HepG2 (cell line): Measurements from ENCODE around the gene RPA1. TPM values are rescaled to one million over a fixed set of nuclear protein-coding genes. Genes with fewer than 3 reads are reported as not detected.

Experiments
- ATAC-seq: fragments of 200-7000 bp; cut with Tn5 transposase; 3 replicates; pipeline ENCODE4 v1.9.1; 2020; ENCODE audit warnings: mild to moderate bottlenecking, moderate library complexity
- BruUV-seq: library from RNA; stranded (reverse); fragments of 400-500 nt; replicated peaks from 2 replicates; lab custom pipeline; 2021; lab: Mats Ljungman, UMichigan
- CTCF ChIA-PET: fragments of 300-600 bp; formaldehyde crosslinking; extraction: SDS; loops from one replicate; lab custom pipeline; 2021; ENCODE audit warnings: low total read pairs, inconsistent platforms, low intra/inter-chr PET ratio; lab: Yijun Ruan, JAX
- POLR2A ChIA-PET: fragments of 350-600 bp; sonication (Branson Sonifier 250); formaldehyde crosslinking; loops from one replicate; lab custom pipeline; 2020; ENCODE audit warnings: antibody characterized with exemption, inconsistent platforms; lab: Yijun Ruan, JAX
- DNase-seq: peaks from one replicate; pipeline ENCODE4 v3.0.0-alpha.2; 2015; ENCODE audit warnings: low spot score
- FAIRE-seq: peaks from 3 replicates; lab custom pipeline; 2011; peaks lifted over from hg19 to GRCh38; lab: Jason Lieb, UNC
- H2AFZ ChIP-seq: one replicate; pipeline ENCODE4 v1.6.1; 2011; ENCODE audit warnings: low read length, inconsistent platforms
- H3K27ac ChIP-seq: fragments of 300-600 bp; 3 replicates; pipeline ENCODE4 v1.8.0; 2011; ENCODE audit warnings: mixed run types, mild to moderate bottlenecking, mixed read lengths, low read length, inconsistent platforms; ENCODE audit not compliant: insufficient read depth; ENCODE audit errors: extremely low read length
- H3K27me3 ChIP-seq, 2 experiments: fragments of 200-600 bp in 1 of 2; 2 replicates in 1 of 2; 3 replicates in 1 of 2; pipeline versions ENCODE4 v1.6.0 to v1.8.0; 2011; ENCODE audit warnings: low read length in 2 of 2, mild to moderate bottlenecking in 2 of 2, moderate library complexity in 2 of 2, inconsistent platforms in 1 of 2; ENCODE audit not compliant: insufficient read depth in 2 of 2, control insufficient read depth in 1 of 2
- H3K36me3 ChIP-seq, 2 experiments: fragments of 200-600 bp in 1 of 2; replicated peaks in 1 of 2; 2 replicates in 1 of 2; 3 replicates in 1 of 2; pipeline versions ENCODE4 v1.5.1 to v1.8.0; 2011; ENCODE audit warnings: low read length in 2 of 2, inconsistent platforms in 1 of 2; ENCODE audit not compliant: insufficient read depth in 2 of 2, control insufficient read depth in 1 of 2
- H3K4me1 ChIP-seq: 2 replicates; pipeline ENCODE4 v1.5.1; 2012; ENCODE audit warnings: low read length, inconsistent platforms; ENCODE audit not compliant: insufficient read depth
- H3K4me2 ChIP-seq: 2 replicates; pipeline ENCODE4 v1.6.0; 2011; ENCODE audit warnings: low read depth, low read length, inconsistent platforms
- H3K4me3 ChIP-seq, 3 experiments: fragments of 200-600 bp in 1 of 3; sonication (generic), shearing (Covaris generic) in 1 of 3; replicated peaks in 1 of 3; 2 replicates each; pipeline ENCODE4 v1.5.1; 2011 to 2016; ENCODE audit warnings: low read length in 3 of 3, inconsistent platforms in 2 of 3, low read depth in 2 of 3, mild to moderate bottlenecking in 2 of 3, control low read depth in 1 of 3, mixed read lengths in 1 of 3; ENCODE audit not compliant: insufficient read depth in 1 of 3
- H3K79me2 ChIP-seq: one replicate; pipeline ENCODE4 v1.6.1; 2011; ENCODE audit warnings: low read length, inconsistent platforms; ENCODE audit not compliant: insufficient read depth
- H3K9ac ChIP-seq: 2 replicates; pipeline ENCODE4 v1.6.0; 2011; ENCODE audit warnings: mild to moderate bottlenecking, low read depth, low read length, inconsistent platforms; ENCODE audit not compliant: insufficient read depth
- H3K9me3 ChIP-seq: 2 replicates; pipeline ENCODE4 v1.5.1; 2012; ENCODE audit warnings: mild to moderate bottlenecking, low read length
- H4K20me1 ChIP-seq: 2 replicates; pipeline ENCODE4 v1.6.0; 2011; ENCODE audit warnings: inconsistent platforms, mild to moderate bottlenecking, low read length, moderate library complexity; ENCODE audit not compliant: insufficient read depth
- ASH2L ChIP-seq: fragments of 300-600, 200-600 bp; sonication (generic); IDR thresholded peaks from 2 replicates; pipeline ENCODE4 v1.7.0; 2017; ENCODE audit warnings: low read depth, mild to moderate bottlenecking, moderate library complexity, mixed read lengths, low read length; ENCODE audit not compliant: insufficient read length
- HNF4G ChIP-seq, 2 experiments: sonication (generic) in 1 of 2; formaldehyde crosslinking in 1 of 2; IDR thresholded peaks; 2 replicates each; pipeline versions ENCODE4 v1.4.0 to v1.6.1; 2011 to 2020; ENCODE audit warnings: borderline replicate concordance in 2 of 2, low read depth in 2 of 2, mild to moderate bottlenecking in 2 of 2, low read length in 1 of 2, missing genetic modification reagents in 1 of 2, moderate library complexity in 1 of 2
- LCORL ChIP-seq, 2 experiments: fragments of 450-650 bp in 1 of 2; sonication (generic) in 1 of 2; formaldehyde crosslinking in 1 of 2; IDR thresholded peaks; 2 replicates each; pipeline versions ENCODE4 v1.5.0 to v1.6.1; 2017 to 2020; ENCODE audit warnings: antibody characterized with exemption in 1 of 2, missing genetic modification reagents in 1 of 2
- NCOA1 ChIP-seq: sonication (generic); formaldehyde crosslinking; IDR thresholded peaks from 2 replicates; pipeline ENCODE4 v1.9.0; 2021; ENCODE audit warnings: missing genetic modification reagents
- NFIB ChIP-seq: sonication (generic); formaldehyde crosslinking; IDR thresholded peaks from 2 replicates; pipeline ENCODE4 v1.9.0; 2021; ENCODE audit warnings: missing genetic modification reagents, mild to moderate bottlenecking, borderline replicate concordance
- POLR2AphosphoS2 ChIP-seq: IDR thresholded peaks from 2 replicates; pipeline ENCODE4 v1.6.1; 2011; ENCODE audit warnings: low read depth, low read length, improper control_type of control experiment
- RAD51 ChIP-seq: fragments of 450-650 bp; IDR thresholded peaks from 2 replicates; pipeline ENCODE4 v1.6.1; 2016; ENCODE audit warnings: borderline replicate concordance
- SMARCE1 ChIP-seq: fragments of 450-650 bp; IDR thresholded peaks from 2 replicates; pipeline ENCODE4 v1.6.1; 2017; ENCODE audit warnings: borderline replicate concordance
- ZNF354B ChIP-seq: sonication (generic); formaldehyde crosslinking; IDR thresholded peaks from 2 replicates; pipeline ENCODE4 v1.8.0; 2022; ENCODE audit warnings: mild to moderate bottlenecking, missing genetic modification reagents
- ZNF720 ChIP-seq: sonication (generic); formaldehyde crosslinking; IDR thresholded peaks from 2 replicates; pipeline ENCODE4 v1.4.0; 2020; ENCODE audit warnings: missing genetic modification reagents
- WGBS: methylation state at CpG from one replicate; pipeline ENCODE4 v1.1.6; 2017; ENCODE audit warnings: low lambda C conversion rate; 5-methylcytosine and 5-hydroxymethylcytosine counted together
- in situ Hi-C: cut with HindIII; loops from 2 replicates; pipeline ENCODE4 v1.10.0; 2017; ENCODE audit warnings: low pct_unique_long_range_greater_than_20kb; ENCODE audit not compliant: extremely low pct_ligation_motif_present
- intact Hi-C: fragments of 100-400 bp; cut with micrococcal nuclease; formaldehyde crosslinking; loops from one replicate; pipeline ENCODE4 v1.10.0; 2022; ENCODE audit not compliant: unreplicated experiment
- polyA plus RNA-seq, 8 experiments: library from polyadenylated mRNA; depleted of rRNA in 3 of 8; stranded (reverse) in 7 of 8; unstranded in 1 of 8; fragments of >200 nt; fragmentation: Illumina TruSeq in 4 of 8; extraction: Trizol in 4 of 8; gene quantifications; 2 replicates each; pipeline versions ENCODE4 v1.2.1 to v1.2.3, GENCODE V29; 2011 to 2016; ENCODE audit warnings: low read depth in 4 of 8, missing spikeins in 1 of 8, mixed read lengths in 1 of 8; ENCODE audit not compliant: insufficient read depth in 1 of 8
- total RNA-seq, 5 experiments: library from RNA; depleted of rRNA; stranded (reverse); fragments of >200 nt; fragmentation: Illumina TruSeq; extraction: Trizol; gene quantifications; 2 replicates each; pipeline ENCODE4 v1.2.3, GENCODE V29; 2016; ENCODE audit warnings: low read depth in 1 of 5
- TF ChIP-seq, protein P1 (sequence below), 2 experiments: fragments of 450-650 bp in 1 of 2; sonication (generic) in 1 of 2; formaldehyde crosslinking; IDR thresholded peaks; 2 replicates each; pipeline versions ENCODE4 v1.5.0 to v1.8.0; 2020 to 2022; ENCODE audit warnings: mild to moderate bottlenecking in 1 of 2, missing genetic modification reagents in 1 of 2
- TF ChIP-seq, protein P2 (sequence below): sonication (generic); formaldehyde crosslinking; IDR thresholded peaks from 2 replicates; pipeline ENCODE4 v1.5.0; 2020; ENCODE audit warnings: mild to moderate bottlenecking, missing genetic modification reagents, borderline replicate concordance
- TF ChIP-seq, protein P3 (sequence below): sonication (generic); formaldehyde crosslinking; conservative IDR thresholded peaks from 2 replicates; pipeline ENCODE4 v1.8.1; 2023; ENCODE audit warnings: missing genetic modification reagents
- TF ChIP-seq, protein P4 (sequence below): sonication (generic); formaldehyde crosslinking; IDR thresholded peaks from 2 replicates; pipeline ENCODE4 v1.5.0; 2020; ENCODE audit warnings: missing genetic modification reagents

Gene RPA1
- total and polyA plus RNA-seq, 2 of the 13 experiments (the other 11 are each of a cell fraction or from before 2014, with no cell fraction given), result 13.9 to 37.6 TPM

DNA sequence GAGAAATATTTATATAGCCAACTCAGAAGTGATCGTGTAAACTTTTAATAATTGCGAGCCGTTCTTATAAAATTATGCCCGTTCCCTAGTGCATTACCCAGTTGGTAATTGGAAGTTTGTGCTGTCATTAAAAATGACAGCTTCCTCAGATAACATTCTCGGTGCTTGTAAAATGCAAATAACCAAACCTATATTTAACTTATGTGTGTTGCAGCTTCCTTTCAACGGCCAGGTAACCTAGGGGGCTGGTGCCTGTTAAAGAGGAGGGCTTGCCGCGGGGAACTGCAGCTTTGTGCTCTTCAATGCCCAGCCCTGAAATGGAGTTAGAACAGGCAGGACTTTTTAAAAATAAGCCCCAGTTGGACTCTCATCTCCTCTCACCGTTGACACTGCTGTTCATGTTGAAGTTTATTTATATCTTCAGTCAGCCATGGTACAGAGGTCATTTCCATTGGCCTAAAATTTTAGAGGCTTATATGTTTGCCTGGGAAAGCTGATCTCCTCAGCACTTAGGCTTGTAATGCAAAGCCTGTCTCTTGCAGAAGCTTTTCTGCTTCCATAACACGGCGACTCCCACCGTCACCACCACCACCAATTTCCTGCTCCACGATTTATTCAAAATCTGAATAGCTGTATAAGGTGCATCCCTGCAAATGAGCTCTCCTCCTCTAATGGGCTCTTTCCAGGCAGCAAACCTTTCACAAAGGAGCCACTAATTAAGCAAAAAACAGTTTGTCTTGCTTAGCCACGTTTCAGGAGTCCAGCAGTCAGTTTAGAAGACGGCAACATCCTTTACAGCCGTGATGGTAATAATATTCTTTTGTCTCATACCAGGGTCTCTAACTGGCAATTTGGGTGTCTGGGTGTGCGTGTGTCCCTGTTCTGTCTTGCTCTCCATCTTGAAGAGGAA lies 74.7 kb downstream of the RPA1 start:
- Histone ChIP-seq H2AFZ (peak overlapping the region; percentile 1), H3K4me1 (peaks cover 31% of the 10 kb centered on the region), H3K4me3 (peak overlapping the region in 2 of 3 experiments; percentile 36 to 60; a peak in 4 of 6 replicates), H3K4me2 (peak overlapping the region; percentile 84), H4K20me1 (no peaks in the 10 kb centered on the region), H3K9me3 (no peaks in the 10 kb centered on the region), H3K27me3 (peaks cover 0 to 27% of the 10 kb centered on the region in 2 experiments; a peak in 3 of 5 replicates), H3K36me3 (no peaks in the 10 kb centered on the region), H3K9ac (no peak overlapping the region), H3K27ac (peak overlapping the region; percentile 31), H3K79me2 (no peaks in the 10 kb centered on the region)
- ChIA-PET POLR2A (interaction anchor here (1.3 kb wide), 1 partner anchor 120 kb away, joined by 3 read pairs; no protein-coding TSS in a partner anchor), CTCF (no interaction called here)
- in situ Hi-C loops, result loop anchor here (5.0 to 25.0 kb wide), 2 partner anchors 123 to 333 kb away; partner anchors contain the start of gene RTN4RL1
- peak; percentile 60 for ATAC-seq
- DNase-seq, result peak; percentile 32
- BruUV-seq, result no TSS peak
- no peak for FAIRE-seq
- WGBS, result 23% methylated on average over 17 of the region's 17 CpGs
- intact Hi-C loops, result loop anchor here (5.0 kb wide), 1 partner anchor 53 kb away; no protein-coding TSS in a partner anchor
- TF ChIP-seq, protein P1, sequence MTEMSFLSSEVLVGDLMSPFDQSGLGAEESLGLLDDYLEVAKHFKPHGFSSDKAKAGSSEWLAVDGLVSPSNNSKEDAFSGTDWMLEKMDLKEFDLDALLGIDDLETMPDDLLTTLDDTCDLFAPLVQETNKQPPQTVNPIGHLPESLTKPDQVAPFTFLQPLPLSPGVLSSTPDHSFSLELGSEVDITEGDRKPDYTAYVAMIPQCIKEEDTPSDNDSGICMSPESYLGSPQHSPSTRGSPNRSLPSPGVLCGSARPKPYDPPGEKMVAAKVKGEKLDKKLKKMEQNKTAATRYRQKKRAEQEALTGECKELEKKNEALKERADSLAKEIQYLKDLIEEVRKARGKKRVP (CRISPR knock-in tag; IDR thresholded peaks at IDR 0.05), result no peak
- TF ChIP-seq HNF4G (IDR thresholded peaks at IDR 0.05; ENCODE audit: borderline replicate concordance, low read depth, low read length) (0 out of 2 replicates have a peak, but pooled peaks have one; percentile 22), HNF4G (CRISPR knock-in tag; IDR thresholded peaks at IDR 0.05; ENCODE audit: borderline replicate concordance, low read depth) (no peak), ZNF354B (CRISPR knock-in tag) (no peak), POLR2AphosphoS2 (no peak), RAD51 (no peak), NFIB (no peak), LCORL (IDR thresholded peaks at IDR 0.05) (no peak), LCORL (CRISPR knock-in tag; IDR thresholded peaks at IDR 0.05) (peak; percentile 43; the same call in 1 of the 2 replicates), NCOA1 (no peak), ZNF720 (CRISPR knock-in tag) (no peak), ASH2L (peak; percentile 25), SMARCE1 (no peak)
- TF ChIP-seq, protein P2, sequence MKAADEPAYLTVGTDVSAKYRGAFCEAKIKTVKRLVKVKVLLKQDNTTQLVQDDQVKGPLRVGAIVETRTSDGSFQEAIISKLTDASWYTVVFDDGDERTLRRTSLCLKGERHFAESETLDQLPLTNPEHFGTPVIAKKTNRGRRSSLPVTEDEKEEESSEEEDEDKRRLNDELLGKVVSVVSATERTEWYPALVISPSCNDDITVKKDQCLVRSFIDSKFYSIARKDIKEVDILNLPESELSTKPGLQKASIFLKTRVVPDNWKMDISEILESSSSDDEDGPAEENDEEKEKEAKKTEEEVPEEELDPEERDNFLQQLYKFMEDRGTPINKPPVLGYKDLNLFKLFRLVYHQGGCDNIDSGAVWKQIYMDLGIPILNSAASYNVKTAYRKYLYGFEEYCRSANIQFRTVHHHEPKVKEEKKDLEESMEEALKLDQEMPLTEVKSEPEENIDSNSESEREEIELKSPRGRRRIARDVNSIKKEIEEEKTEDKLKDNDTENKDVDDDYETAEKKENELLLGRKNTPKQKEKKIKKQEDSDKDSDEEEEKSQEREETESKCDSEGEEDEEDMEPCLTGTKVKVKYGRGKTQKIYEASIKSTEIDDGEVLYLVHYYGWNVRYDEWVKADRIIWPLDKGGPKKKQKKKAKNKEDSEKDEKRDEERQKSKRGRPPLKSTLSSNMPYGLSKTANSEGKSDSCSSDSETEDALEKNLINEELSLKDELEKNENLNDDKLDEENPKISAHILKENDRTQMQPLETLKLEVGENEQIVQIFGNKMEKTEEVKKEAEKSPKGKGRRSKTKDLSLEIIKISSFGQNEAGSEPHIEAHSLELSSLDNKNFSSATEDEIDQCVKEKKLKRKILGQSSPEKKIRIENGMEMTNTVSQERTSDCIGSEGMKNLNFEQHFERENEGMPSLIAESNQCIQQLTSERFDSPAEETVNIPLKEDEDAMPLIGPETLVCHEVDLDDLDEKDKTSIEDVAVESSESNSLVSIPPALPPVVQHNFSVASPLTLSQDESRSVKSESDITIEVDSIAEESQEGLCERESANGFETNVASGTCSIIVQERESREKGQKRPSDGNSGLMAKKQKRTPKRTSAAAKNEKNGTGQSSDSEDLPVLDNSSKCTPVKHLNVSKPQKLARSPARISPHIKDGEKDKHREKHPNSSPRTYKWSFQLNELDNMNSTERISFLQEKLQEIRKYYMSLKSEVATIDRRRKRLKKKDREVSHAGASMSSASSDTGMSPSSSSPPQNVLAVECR (CRISPR knock-in tag), result no peak
- TF ChIP-seq, protein P3, sequence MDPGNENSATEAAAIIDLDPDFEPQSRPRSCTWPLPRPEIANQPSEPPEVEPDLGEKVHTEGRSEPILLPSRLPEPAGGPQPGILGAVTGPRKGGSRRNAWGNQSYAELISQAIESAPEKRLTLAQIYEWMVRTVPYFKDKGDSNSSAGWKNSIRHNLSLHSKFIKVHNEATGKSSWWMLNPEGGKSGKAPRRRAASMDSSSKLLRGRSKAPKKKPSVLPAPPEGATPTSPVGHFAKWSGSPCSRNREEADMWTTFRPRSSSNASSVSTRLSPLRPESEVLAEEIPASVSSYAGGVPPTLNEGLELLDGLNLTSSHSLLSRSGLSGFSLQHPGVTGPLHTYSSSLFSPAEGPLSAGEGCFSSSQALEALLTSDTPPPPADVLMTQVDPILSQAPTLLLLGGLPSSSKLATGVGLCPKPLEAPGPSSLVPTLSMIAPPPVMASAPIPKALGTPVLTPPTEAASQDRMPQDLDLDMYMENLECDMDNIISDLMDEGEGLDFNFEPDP (CRISPR knock-in tag), result no peak
- TF ChIP-seq, protein P4, sequence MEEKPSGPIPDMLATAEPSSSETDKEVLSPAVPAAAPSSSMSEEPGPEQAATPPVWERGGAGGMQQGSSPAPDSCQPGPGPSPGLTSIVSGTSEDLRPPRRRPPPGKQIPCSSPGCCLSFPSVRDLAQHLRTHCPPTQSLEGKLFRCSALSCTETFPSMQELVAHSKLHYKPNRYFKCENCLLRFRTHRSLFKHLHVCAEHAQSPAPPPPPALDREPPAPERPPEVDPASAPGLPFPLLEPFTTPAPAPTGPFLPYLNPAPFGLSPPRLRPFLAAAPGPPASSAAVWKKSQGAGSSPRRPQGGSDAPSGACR (CRISPR knock-in tag), result 0 out of 2 replicates have a peak, but pooled peaks have one; percentile 25
